ENCODE results near the gene PCGF3.
"Not testable (repeated sequence)": the region's sequence is repeated elsewhere in the genome, so short reads cannot be mapped to it uniquely, and the experiment has no call there.

The PCGF3 gene

DNA sequence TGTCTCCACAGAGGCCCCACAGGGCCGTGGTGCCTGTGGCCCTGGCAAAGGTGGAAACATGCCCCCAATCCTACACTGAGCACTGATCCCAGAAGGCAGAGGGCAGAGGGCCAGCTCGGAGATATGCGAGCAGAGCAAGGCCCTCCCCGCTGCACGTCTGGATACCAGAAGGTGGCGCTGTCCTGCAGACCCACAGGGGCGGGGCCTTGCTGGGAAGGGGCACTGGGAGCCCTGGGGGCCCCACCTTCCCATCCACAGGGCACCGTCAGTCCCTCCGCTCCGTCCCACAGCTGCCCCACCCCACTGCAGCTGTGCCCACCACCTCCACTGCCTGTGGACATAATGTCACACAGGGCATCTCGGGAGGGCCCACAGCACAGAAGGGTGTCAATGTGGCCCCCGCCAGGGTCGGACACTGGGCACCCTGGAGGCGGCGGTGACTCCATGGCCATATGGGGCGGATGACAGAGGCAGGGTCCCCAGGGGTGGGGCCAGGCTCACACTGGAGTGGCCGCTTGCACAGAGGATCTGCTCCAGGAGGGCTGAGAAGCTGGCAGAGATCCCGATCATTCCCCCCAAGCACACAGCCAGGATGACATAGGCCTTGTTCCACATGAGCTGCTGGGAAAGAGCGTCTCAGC lies 21.5 kb upstream of the PCGF3 start:
- DNase-seq = peak; percentile 44

DNA sequence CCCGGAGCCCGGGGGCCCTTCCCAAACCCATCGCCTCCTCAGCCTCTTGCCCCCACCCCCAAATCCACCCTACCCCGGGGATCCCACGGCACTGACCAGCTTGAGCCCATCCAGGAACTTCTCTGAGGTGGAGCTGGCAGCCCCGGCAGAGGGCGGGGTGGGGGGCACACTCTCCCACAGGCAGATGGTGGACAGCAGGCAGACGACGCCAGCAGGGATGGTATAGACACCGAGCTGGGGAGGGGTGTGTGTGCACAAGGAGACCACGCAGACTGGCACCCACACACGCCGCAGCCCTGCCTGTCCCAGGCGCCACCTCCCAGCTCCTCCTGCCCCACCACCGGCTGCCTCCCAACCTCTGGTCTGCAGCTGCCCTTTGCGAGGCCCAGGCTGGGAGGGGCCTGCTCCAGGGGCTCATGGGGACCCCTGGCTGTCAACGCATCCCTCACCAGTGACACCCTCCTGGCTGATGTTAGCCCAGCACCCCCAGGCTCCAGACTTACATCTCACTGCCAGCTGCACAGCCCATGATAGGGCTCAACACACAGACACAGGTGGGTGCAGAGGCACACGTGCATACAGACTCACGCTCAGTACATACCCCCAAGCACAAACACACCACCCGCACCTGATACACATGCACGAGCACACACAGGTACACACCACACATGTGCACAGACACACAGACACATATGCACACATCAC lies 20.9 kb upstream of the PCGF3 start:
- DNase-seq = no peak

DNA sequence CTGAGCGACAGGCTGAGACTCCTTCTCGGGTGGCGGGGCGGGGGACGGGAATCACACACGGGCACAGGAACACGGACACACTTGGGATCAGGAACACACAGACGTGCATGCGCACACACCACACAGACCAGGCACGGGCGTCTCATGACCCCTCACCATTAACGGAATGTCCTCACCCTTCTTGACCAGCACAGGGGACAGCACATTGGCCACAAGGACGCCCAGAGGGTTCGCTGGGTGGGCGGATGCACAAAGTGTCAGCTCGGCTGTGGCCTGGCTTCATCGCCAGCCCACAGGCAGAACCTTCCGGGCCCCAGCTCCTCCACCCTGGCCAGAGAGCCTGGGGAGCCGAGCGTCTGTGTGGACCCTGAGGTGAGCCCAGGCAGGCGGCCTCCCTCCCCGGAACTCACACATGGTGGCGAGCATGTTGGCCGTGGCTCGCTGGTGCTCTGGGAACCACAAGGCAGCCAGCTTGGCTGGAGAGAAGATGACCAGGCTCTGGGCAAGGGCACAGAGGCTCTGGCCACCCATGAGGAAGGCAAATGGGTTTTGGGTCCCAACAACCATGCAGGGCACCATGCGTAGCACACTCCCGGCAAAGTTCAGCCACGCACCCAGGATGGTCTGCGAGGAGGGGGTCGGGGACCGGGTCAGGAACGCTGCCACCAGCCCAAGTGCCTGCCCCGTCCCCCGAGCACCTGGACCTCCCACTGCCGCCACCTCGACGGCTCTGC lies 19.8 kb upstream of the PCGF3 start:
- no peak for DNase-seq

DNA sequence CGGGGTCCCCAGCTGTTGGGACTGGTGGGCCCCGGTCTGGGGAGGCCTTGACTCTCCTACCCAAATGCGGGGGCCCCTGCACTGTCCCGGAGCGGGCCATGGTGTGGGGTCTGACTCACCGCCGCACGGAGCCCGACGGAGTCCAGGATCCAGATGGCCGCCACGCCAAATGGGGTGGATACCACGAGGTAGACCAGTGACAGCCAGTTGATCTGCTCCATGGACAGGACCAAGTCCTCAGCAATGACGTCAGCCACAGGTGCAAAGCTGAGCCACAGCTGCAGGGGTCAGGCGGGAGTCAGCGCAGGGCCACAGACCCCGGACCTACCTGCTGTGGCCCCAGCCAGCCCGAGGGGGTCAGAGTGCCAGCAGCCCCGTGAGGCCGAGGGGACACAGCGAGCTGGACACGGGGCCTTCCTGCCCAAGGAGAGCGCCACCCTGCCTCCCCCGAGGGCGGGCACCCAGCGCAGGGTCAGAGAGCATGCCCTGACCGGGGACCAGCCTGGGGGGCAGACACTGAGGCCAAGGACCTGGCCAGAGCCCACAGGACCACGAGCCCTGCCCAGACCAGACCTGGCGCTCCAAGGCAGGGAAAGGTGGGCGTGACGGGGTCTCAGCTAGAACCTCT lies 19.1 kb upstream of the PCGF3 start:
- no peak for DNase-seq

DNA sequence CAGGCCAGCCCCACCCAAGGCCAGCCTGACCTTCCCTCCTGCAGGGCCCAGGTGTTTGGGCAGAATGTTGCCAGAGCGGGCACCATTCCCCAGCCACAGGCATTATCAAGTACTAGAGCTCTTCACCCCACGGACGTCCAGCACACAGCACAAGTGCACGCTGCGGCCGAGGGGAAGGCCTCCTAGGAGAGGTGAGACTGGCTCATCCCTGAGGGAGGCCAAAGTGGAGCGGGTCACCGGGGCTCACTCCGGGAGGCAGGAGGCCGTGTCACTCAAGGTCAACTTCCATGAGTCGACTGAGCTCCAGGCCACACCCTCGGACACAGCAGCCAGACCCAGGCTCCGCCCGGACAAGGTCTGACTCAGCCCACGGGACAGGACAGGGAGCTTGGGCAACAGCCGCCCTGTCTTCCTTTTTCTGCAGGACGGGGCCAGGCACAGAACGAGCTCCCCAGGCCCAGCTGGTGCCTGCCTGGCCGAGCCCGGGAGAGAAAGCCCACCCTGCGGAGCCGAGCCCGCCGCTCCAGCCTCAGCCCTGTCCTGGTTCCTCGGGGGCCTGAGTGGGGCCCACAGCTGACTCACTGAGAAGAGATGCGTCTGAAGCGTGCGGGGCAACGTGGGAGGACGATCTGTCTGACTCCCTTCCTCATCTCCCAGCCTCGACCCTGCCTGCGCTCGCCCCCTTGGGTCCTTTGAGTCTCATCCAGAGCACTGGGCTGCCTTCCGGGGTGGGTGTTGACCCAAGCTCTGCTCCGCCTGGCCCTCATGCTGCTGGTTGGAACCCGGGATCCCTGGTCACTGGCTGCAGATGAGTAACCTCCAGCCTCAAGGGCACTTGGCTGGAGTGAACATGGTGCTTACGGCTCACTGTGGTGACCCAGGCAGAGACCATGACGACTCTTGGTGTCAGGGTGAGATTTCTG lies 18.3 kb upstream of the PCGF3 start:
- no peak for DNase-seq

DNA sequence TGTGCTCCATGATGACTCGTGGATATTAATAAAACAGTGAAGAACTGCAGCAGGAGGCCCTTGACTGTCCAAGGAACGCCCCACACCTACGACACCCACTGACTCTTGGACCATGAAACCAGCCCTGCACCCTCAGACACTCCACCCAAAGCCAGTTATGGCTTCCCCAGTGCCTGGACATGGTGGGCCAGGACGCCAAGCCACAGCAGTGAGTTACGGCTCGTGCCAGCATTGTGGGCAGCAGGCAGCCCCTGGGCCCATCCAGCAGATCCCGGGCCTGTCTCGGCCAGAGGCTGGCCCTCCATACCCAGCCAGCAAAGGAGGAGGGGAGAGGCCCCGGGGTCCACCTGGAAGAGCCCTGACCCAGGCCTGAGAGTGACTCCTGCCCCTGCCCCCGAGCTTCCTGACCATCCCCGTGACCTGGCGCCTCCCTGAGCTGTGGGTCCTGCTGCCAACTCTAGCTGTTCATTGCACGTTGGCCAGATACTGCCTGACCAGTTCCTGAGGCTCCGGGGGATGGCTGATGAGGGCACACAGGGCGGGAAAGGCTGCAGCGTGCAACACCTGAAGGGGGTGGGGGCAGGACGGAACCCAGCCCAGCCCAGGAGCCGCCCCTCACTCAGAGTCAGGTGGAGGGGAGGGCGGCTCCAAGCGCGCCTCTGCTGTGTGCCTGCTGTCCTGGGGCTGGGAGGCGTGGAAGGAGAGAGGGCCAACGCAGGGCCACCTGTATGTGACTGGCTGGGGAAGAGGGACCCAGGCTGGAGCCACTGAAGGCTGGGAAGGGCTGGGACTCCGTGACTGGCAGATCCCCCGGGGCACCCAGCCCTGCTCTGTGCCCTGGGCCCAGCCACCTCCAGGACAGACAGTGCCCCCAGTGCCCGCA lies 17.4 kb upstream of the PCGF3 start:
- no peak for DNase-seq

DNA sequence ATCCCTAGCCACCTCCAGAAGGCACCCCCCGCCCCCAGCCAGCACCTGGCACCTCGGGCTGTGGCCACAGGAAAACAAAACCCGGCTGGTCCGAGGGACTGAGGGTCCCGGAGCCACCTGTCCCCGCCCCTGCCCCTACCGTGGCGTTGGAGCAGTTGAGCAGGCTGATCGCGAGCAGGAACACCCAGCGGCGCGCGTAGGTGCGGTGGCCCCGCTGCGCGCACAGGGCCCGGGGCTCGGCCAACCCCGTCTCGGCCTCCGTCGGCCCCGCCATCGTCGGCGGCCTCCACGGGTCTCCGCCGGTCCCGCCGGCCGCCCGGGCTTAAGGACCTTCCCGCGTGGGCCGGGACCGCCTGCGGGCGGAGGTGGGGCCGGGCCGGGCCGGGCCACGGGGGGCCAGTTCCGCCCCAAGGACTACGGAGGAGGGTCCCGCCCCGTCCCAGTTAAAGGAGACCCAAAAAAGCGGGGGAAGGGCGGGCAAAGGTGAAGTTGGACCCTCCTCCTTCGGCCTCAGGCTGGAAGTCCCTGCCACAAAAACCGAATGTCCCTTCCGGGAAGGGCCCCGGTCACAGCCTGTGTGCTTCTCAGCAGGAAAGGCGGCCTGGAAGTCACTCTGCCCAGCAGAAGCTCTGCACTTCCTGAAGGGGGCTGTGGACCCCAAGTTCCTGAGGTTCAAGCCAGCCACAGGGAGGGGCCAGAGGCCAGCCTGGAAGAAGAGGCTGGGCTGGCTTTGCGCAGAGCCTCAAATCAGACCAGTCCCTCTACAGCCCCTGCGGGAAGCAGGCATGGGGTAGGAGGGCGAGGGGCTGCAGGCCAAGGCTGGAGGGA lies 16.6 kb upstream of the PCGF3 start, which contains the start of gene SLC49A3:
SLC49A3 (minus strand) TSS at position 298 of the 828 bp plus-strand sequence; CDS start at position 274, 24 bp downstream.
- DNase-seq = no peak

DNA sequence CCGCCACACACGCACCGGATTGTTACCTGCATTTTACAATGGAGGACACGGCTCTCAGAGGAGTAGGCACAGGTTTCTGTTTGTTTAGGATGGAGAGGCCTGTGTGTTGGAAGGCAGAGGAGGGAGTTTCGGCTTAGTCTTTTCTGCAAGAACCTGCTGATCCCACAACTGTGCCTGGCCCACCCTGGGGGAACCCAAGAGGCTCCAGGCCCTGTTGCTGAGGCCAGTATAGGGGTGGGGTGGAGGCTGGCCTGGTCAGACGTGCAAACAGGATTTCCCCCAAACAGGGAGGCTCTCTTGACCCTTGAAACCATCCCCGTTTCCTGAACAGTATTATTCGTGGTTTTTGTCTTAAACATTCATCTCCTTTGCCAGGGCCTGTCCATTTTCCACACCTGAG lies 15.9 kb upstream of the PCGF3 start:
- no peak for DNase-seq

DNA sequence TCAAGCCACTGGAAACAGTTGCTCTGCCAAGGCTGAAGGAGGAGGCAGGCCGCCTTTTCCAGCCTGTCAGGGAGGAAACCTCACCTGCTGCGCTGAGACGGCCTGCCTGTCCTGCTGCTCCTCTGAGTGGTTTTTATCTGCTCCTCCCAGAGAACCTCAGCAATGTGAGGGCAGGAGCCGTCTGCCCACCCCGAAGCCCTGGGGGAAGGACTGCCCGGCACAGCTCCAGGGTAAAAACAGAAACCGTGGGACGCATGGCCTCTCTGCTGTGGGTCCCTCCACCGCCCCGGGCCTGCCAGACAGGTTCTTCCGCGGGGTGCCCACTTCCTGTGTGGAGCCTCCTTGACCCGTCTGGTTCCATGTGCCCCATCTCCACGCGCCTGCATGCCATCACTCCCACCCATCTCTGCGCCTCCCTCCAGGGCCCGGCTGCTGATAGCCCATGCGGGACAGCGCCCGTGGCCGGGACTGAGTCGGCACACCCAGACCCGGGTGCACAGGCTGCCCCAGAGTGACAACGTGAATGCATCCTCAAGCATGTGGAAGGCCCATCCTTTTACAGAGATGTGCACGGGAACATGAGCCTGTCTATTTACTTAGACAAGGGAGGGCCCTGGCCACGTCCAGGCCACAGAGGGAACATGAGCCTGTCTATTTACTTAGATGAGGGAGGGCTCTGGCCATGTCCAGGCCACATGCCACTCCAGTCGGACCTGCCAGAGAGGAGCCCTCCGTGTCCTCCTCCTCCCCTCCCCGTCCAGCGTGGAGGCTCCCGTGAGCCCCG lies 12.7 kb upstream of the PCGF3 start:
- DNase-seq = no peak

DNA sequence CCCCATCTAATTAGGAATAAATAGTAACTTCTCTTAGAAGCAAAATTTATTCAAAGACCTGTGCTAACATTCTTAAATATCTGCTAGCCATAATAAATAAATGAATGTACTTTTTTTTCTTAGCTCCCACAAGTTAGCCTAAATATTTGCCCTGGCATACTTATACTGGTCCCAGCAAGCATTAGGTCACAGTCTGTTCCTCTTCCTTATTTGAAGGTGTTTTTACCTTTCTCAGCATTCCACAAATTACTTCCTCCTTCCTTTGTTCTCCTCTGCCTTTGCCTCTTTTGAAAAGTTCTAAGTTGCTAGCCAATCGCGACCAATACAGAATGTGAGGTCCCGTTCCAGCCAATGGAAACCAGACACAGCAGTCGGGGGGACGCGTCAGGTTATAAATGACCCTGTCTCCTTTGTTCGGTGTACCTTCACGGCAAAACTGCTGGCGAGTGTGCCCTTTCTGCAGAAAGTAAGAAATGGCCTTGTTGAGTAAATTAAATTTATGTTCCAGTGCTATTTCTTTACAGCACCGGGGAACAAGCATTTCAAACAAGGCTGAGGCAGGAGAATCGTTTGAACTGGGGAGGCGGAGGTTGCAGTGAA lies 11.2 kb upstream of the PCGF3 start:
- DNase-seq = not testable (repeated sequence)

DNA sequence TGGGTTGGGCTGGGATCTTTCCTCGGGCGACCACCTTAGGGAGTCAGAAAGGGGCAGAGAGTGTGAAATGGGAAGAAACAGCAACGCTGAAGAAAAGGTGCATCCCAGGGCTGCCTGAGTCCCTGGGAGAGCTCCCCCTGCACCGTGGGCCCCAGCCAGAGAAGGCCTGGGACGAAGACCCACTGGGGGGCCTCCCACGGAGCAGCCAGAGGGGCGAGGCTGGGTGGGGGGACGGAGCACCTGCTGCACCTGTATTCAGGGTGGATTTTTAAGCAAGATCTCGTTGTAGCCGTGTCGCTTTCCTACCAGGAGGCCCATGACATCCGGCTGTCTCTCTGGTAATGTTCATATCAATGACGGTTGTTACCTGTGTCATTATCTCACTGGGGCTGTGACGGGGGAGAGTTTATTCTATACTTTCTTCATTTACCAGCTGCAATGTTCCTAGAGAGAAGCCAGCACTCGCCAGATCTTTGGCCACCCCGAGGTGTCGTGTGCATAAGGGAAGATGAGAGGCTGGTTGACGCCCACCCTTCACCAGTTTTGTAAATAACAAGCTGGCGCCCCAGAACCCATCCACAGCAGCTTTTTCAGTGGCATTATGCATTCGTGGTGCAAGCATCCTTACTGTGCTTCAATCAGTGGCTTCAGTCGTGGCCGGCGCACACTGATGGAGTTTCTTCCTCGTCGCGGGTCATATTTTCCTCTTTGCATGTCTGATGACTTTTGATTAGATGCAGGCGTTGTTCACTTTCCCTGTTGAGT lies 5.6 kb upstream of the PCGF3 start:
- DNase-seq = no peak

DNA sequence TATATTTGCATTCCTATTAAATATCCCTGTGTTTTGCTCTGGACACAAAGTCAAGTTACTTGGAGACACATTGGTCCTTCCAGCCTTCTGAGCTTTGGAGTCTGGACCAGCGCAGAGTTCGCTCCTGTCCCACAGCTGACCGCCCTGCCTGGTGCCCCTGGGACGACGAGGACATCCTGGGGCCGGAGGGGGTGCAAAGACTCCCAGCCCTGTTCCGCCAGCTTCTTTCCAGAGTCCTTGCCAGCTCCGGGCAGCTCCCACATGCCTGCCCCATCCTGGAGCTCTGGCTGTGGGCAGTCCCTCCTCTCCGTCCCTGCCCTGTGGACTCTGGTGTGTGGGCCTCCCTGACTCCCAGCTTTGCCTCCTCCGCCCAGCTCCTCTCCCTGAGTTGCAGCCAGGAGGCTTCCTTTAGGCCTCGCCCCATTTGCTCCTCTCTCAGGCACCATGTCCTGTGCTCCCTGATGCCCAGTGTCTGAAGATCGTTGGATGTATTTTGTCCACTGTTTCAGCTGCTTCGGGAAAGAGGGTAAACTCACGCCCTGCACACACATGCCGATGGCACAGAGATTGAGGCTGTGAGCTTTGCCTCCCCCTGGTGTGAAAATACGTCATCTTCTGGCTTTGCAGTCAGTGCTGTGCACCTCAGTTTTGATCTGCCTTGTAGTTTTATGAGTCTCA lies 4.9 kb upstream of the PCGF3 start:
- no peak for DNase-seq

DNA sequence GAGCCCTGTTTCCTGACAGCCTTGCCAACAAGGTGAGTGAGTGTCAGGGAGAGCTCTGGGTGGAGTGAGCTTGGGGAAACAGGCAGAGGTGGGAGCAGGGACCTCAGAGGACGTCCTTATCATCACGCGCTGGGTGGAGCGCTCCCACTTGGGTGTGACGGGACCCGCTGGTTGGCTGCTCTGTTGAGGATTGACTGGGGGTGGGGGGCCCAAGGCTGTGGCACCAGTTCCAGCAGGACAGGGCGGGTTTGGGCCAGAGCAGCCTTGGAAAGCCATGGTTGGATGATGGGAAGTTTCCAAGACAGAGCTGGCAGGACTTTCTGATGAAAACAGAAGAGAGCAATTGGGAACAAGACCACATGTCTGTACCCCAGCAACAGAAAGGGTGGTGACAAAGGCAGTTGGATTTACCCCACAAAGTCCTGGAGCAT lies 3.0 kb upstream of the PCGF3 start:
- no peak for DNase-seq

DNA sequence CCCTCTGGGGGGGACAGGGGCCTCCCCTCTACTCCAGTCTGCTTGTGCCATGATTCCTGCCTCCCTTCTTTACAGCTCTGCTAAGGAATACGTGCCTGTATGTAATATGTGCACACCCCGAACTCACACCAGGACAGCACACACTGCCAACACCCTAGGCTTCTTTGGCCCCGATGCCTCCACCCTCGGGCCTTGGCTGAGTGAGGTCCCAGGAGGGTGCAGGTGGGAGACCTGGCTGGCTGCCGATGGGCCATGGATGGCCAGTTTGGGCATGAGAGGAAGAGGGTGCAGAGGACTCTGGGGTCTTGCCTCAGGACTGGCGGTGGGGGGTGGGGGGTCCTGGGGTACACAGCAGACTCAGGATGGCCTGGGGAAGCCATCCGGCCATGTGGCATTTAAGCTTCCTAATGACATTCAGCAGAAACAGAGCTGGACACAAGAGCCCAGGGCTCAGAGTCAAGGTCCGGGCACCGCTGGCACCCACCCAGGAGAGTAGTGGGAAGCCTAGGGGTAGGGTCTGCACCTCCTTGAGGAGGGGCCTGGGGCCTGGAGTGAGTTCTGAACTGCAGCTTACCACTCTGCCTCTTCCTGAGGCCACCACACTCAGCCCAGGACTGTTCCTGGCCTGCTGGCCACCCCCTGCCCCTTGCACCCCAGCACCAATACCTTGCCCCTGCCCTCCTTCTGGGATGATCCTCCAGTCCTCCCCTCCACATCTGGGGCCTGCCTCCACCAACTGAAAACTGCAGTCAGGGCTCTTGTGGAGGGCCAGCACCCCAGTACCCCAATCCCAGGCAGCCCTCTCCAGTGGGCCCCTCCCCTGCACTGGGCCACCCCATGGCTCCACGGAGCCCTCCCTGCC lies 2.1 kb upstream of the PCGF3 start:
- DNase-seq = no peak

DNA sequence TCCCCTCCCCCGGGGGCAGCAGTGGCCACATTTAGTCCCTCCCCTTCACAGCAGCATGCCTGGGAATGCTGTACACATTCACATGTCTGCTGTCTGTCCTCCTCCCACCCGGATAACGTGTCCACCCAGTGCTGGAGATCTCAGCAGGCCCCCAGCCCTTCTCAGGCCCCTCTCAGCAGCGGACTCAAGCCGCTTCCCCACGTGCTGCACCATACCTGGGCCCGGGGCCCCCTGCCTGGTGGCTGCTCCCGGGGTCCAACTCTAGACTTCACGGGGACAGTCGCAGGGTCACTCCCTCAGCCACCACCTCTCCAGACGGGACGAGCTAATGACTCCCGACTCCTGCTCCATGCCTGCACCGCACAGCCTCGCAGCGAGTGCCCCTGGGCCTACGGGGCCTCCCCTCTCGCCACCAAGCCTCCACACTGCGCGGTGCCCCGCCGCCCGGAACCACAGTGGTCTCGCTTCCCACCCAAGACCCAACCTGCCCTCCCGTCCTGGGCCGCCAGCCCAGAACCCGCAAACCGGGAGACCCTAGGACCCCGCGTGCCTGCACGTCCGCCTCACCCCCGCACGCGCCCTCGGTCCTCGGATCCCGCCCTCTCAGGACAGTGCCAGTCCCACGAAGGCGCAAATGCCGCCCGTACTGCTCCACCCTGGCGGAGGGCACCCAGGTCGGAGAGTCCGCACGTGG lies 1.3 kb upstream of the PCGF3 start:
- DNase-seq = no peak

DNA sequence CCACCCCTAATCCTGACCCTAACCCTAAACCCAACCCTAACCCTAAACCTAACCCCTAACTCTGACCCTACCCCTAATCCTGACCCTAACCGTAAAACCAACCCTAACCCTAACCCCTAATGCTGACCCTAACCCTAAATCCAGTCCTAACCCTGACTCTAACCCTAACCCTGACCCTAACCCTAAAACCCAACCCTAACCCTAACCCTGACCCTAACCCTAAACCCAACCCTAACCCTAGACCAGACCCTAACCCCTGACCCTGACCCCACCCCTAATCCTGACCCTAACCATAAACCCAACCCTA lies 708 bp upstream of the PCGF3 start:
- DNase-seq = no peak

Measured in stimulated activated CD4-positive, alpha-beta T cell treated with anti-CD3 and anti-CD28 coated beads, Interleukin-4, amount 100 ng/mL, for 24 hours (primary cell).